Loucy (cell line): ENCODE data around the gene TMIGD1.

ENCODE experiments used
- H2AFZ ChIP-seq: fragments of 200-600 bp; sonication (generic); 2 replicates; pipeline ENCODE4 v1.6.0; 2016; ENCODE audit warnings: antibody characterized with exemption, mild to moderate bottlenecking, low read length, moderate library complexity
- H3F3A ChIP-seq: fragments of 200-600 bp; 2 replicates; pipeline ENCODE4 v1.6.0; 2016; ENCODE audit warnings: antibody characterized with exemption, low read depth, mild to moderate bottlenecking
- H3K27me3 ChIP-seq: fragments of 200-600 bp; sonication (generic); 2 replicates; pipeline ENCODE4 v1.6.1; 2014; ENCODE audit warnings: low read length, mild to moderate bottlenecking; ENCODE audit not compliant: insufficient read depth, poor library complexity, severe bottlenecking
- H3K36me3 ChIP-seq: fragments of 200-600 bp; sonication (generic); 2 replicates; pipeline ENCODE4 v1.6.1; 2016; ENCODE audit warnings: low read length; ENCODE audit not compliant: insufficient read depth
- H3K4me1 ChIP-seq: fragments of 200-600 bp; sonication (generic); 2 replicates; pipeline ENCODE4 v1.5.1; 2014; ENCODE audit warnings: low read length, mild to moderate bottlenecking; ENCODE audit not compliant: insufficient read depth, poor library complexity, severe bottlenecking
- H3K4me2 ChIP-seq: fragments of 200-600 bp; sonication (generic); 2 replicates; pipeline ENCODE4 v1.6.0; 2014; ENCODE audit warnings: antibody characterized with exemption, low read length, low read depth, mild to moderate bottlenecking; ENCODE audit not compliant: poor library complexity, severe bottlenecking
- H3K4me3 ChIP-seq: fragments of 200-600 bp; sonication (generic); 2 replicates; pipeline ENCODE4 v1.5.1; 2014; ENCODE audit warnings: low read length, mild to moderate bottlenecking, mixed read lengths; ENCODE audit not compliant: poor library complexity, severe bottlenecking
- H3K79me2 ChIP-seq: fragments of 200-600 bp; sonication (generic); 2 replicates; pipeline ENCODE4 v1.6.1; 2014; ENCODE audit warnings: low read length; ENCODE audit not compliant: insufficient read depth
- H3K9ac ChIP-seq: fragments of 200-600 bp; sonication (generic); 2 replicates; pipeline ENCODE4 v1.6.0; 2014; ENCODE audit warnings: mild to moderate bottlenecking, low read depth, low read length, moderate library complexity; ENCODE audit not compliant: poor library complexity, severe bottlenecking
- H3K9me2 ChIP-seq: fragments of 200-600 bp; sonication (generic); replicated peaks from 2 replicates; pipeline ENCODE4 v1.6.1; 2016; ENCODE audit warnings: low read depth, low read length, mixed read lengths
- H3K9me3 ChIP-seq: fragments of 200-600 bp; sonication (generic); 2 replicates; pipeline ENCODE4 v1.6.1; 2014; ENCODE audit warnings: mild to moderate bottlenecking, antibody characterized with exemption, low read length, low read depth; ENCODE audit not compliant: insufficient read depth
- H4K20me1 ChIP-seq: fragments of 200-600 bp; sonication (generic); 2 replicates; pipeline ENCODE4 v1.6.0; 2014; ENCODE audit warnings: antibody characterized with exemption, low read length, mild to moderate bottlenecking; ENCODE audit not compliant: insufficient read depth, poor library complexity, severe bottlenecking
- EZH2phosphoT487 ChIP-seq: fragments of 200-600 bp; IDR thresholded peaks from 2 replicates; pipeline ENCODE4 v1.6.1; 2018; ENCODE audit warnings: antibody characterized with exemption, mild to moderate bottlenecking, moderate library complexity, borderline replicate concordance
- TF ChIP-seq, protein P1 (sequence below): fragments of 200-600 bp; sonication (generic); conservative IDR thresholded peaks from 2 replicates; pipeline ENCODE4 v1.5.1; 2014; ENCODE audit warnings: mild to moderate bottlenecking, antibody characterized with exemption, low read length

TMIGD1 gene

DNA sequence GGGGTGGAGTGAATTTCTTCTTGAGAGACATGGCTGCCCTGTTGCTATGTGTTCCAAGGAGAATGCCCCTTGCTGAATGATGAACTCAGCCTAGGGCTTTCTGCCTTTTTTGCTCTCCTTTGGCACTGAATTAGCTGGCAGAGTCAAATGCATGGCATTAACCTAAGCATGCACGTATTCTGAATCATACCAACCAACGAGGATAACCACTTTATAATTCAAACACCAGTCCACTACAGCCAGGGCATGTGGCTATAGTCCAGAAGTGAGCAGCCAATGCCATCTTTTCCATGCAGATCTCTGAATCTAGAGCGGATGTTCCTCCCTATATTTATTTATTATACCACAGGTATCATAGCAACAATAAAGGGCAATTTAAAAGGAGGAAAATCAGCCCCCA lies 15.7 kb downstream of the TMIGD1 start:
- Histone ChIP-seq H3K9me3 (no peaks in the 10 kb centered on the region), H2AFZ (no peak overlapping the region), H3F3A (no peaks in the 10 kb centered on the region), H3K4me1 (peaks cover 1% of the 10 kb centered on the region), H3K9me2 (no peaks in the 10 kb centered on the region), H3K79me2 (no peaks in the 10 kb centered on the region), H3K9ac (no peak overlapping the region), H3K27me3 (no peaks in the 10 kb centered on the region), H3K36me3 (no peaks in the 10 kb centered on the region), H3K4me2 (no peak overlapping the region), H4K20me1 (no peaks in the 10 kb centered on the region), H3K4me3 (no peak overlapping the region)
- TF ChIP-seq, protein P1, sequence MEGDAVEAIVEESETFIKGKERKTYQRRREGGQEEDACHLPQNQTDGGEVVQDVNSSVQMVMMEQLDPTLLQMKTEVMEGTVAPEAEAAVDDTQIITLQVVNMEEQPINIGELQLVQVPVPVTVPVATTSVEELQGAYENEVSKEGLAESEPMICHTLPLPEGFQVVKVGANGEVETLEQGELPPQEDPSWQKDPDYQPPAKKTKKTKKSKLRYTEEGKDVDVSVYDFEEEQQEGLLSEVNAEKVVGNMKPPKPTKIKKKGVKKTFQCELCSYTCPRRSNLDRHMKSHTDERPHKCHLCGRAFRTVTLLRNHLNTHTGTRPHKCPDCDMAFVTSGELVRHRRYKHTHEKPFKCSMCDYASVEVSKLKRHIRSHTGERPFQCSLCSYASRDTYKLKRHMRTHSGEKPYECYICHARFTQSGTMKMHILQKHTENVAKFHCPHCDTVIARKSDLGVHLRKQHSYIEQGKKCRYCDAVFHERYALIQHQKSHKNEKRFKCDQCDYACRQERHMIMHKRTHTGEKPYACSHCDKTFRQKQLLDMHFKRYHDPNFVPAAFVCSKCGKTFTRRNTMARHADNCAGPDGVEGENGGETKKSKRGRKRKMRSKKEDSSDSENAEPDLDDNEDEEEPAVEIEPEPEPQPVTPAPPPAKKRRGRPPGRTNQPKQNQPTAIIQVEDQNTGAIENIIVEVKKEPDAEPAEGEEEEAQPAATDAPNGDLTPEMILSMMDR, result no peak
- TF ChIP-seq EZH2phosphoT487, result no peak

DNA sequence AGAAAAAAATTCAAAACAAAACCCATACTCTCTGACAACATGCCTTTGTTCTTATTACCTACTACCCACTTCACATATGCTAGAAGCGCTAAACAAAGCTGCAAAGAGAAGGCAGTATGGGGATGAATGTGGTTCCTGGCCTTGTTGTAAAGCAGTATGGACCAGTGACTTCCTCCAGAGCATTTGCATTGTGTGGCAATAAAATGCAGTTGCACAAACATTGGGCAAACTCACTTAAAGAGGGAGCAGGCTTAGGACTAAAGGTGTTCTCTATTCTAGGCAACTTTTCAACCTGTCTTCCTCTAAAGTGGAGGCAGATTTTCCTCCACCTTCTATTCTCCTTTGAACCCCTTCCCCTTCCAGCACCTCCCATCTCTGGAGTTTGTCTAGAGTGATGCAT lies 17.1 kb downstream of the TMIGD1 start:
- H3K4me3 ChIP-seq, result no peak overlapping the region
- H2AFZ ChIP-seq, result no peak overlapping the region; the same call in 1 of the 2 replicates
- no peaks in the 10 kb centered on the region for H4K20me1 ChIP-seq
- H3K79me2 ChIP-seq, result no peaks in the 10 kb centered on the region
- TF ChIP-seq, protein P1, result no peak
- TF ChIP-seq EZH2phosphoT487, result no peak
- no peaks in the 10 kb centered on the region for H3K4me1 ChIP-seq
- no peaks in the 10 kb centered on the region for H3F3A ChIP-seq
- H3K4me2 ChIP-seq, result no peak overlapping the region
- H3K9ac ChIP-seq, result no peak overlapping the region
- no peaks in the 10 kb centered on the region for H3K36me3 ChIP-seq
- H3K9me2 ChIP-seq, result no peaks in the 10 kb centered on the region
- no peaks in the 10 kb centered on the region for H3K27me3 ChIP-seq
- no peaks in the 10 kb centered on the region for H3K9me3 ChIP-seq

DNA sequence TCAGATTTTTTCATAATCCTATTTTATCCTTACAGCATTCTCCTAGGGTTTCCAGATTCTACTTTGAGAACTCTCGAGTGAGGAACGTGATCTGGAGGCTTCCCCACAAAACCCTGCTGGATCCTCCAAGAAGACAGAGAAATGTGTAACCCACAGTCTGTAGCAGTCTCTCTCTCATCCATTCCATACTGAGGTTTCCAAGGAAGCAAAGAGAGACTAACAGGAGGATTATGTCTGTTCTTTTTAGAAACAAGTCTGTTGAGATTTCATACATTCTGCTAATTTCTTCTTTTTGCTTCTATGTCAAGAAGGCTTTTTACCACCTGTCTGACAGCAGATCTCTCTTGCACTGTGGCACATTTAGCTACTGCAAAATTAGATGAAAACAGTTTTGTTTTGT lies 18.8 kb downstream of the TMIGD1 start:
- Histone ChIP-seq H3K4me3 (no peak overlapping the region), H3F3A (no peaks in the 10 kb centered on the region), H4K20me1 (no peaks in the 10 kb centered on the region), H3K79me2 (no peaks in the 10 kb centered on the region), H3K4me1 (no peaks in the 10 kb centered on the region), H3K4me2 (no peak overlapping the region), H2AFZ (0 out of 2 replicates have a peak overlapping the region, but pooled peaks have one; percentile 9), H3K9ac (no peak overlapping the region), H3K9me3 (no peaks in the 10 kb centered on the region), H3K9me2 (no peaks in the 10 kb centered on the region), H3K27me3 (no peaks in the 10 kb centered on the region), H3K36me3 (no peaks in the 10 kb centered on the region)
- TF ChIP-seq, protein P1, result no peak
